Kidney epithelial cell (primary cell): Measurements from ENCODE around the gene PSMD3. TPM values are rescaled to one million over a fixed set of nuclear protein-coding genes. Genes with fewer than 3 reads are reported as not detected.

Experiments
- DNase-seq: peaks from one replicate; pipeline ENCODE4 v3.0.0-alpha.2; 2010; ENCODE audit warnings: low read depth
- H3K27me3 ChIP-seq: 2 replicates; pipeline ENCODE4 v1.6.0; 2011; ENCODE audit warnings: low read length; ENCODE audit not compliant: control insufficient read depth, insufficient read depth
- H3K36me3 ChIP-seq: 2 replicates; pipeline ENCODE4 v1.5.1; 2011; ENCODE audit warnings: low read length; ENCODE audit not compliant: control insufficient read depth, insufficient read depth
- H3K4me3 ChIP-seq: 2 replicates; pipeline ENCODE4 v1.5.1; 2011; ENCODE audit warnings: low read depth, mild to moderate bottlenecking, control low read depth, low read length
- total RNA-seq: library from RNA; depleted of rRNA; stranded (reverse); fragments of >200 nt; gene quantifications from 2 replicates; pipeline ENCODE4 v1.2.3, GENCODE V29; 2015
- TF ChIP-seq, protein P1 (sequence below): IDR thresholded peaks from 2 replicates; pipeline ENCODE4 v1.5.1; 2011; ENCODE audit warnings: mild to moderate bottlenecking, moderate library complexity, low read length, control low read depth, inconsistent platforms; ENCODE audit not compliant: insufficient read depth, poor library complexity, severe bottlenecking

PSMD3 gene
- total RNA-seq, 1 donor from 2014 or later = 104 TPM

DNA sequence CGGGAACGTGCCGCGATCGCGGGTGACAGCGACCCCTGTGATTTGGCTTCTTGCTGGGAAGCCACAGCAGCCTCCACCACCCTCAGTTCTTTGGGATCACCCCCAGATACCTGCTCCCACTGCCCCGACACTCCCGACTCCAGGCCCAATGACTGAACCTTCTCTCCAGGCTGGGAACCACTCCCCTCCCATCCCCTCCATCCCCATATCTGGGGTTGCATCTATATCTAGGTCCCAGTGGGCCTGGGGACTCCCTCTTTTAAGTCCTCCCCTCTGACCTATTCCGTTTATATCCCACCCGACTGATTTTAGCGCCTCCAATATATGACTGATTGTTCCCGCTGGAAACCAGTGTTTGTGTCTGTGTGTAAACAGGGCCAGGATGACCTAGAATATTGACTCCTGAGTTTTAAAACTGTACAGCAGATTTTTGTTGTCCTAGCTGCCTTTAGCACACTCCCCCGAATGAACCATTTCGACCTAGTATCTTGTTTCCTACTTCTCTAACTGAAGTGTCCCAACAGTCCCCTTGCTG, 667 bp downstream of the PSMD3 start:
- Histone ChIP-seq H3K36me3 (no peaks in the 10 kb centered on the region), H3K27me3 (no peaks in the 10 kb centered on the region), H3K4me3 (peak overlapping the region; percentile 94)
- TF ChIP-seq, protein P1, sequence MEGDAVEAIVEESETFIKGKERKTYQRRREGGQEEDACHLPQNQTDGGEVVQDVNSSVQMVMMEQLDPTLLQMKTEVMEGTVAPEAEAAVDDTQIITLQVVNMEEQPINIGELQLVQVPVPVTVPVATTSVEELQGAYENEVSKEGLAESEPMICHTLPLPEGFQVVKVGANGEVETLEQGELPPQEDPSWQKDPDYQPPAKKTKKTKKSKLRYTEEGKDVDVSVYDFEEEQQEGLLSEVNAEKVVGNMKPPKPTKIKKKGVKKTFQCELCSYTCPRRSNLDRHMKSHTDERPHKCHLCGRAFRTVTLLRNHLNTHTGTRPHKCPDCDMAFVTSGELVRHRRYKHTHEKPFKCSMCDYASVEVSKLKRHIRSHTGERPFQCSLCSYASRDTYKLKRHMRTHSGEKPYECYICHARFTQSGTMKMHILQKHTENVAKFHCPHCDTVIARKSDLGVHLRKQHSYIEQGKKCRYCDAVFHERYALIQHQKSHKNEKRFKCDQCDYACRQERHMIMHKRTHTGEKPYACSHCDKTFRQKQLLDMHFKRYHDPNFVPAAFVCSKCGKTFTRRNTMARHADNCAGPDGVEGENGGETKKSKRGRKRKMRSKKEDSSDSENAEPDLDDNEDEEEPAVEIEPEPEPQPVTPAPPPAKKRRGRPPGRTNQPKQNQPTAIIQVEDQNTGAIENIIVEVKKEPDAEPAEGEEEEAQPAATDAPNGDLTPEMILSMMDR = no peak
- DNase-seq = no peak

DNA sequence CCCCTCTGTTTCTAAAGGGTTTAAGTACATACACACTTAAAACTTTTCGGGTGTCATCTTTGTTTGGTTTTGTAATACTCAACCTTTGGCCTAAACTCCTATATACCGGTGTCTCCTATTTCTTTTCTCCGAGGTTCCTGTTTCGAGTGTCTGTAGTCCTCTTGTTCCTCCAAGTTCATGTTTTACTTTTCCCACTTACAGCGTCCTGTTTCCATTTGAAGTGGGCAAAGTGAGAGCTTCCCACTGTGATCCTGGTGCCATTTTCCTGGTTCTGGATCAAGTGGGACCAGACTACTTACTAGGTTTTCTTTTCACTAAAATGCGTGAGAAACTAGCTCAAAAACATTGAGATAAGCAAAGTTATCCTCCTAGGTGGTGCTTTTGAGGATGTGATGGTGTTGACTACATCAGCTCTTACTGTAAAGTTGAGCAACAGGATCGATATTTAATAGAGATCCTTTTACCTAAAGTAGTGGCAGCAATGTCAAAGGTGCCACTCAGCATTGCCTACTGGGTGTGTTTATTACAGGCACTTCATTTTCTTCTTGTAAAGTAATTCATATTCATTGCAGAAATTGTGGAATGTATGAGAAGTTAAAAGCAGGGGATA, 1.3 kb downstream of the PSMD3 start:
- Histone ChIP-seq H3K36me3 (no peaks in the 10 kb centered on the region), H3K27me3 (no peaks in the 10 kb centered on the region)

DNA sequence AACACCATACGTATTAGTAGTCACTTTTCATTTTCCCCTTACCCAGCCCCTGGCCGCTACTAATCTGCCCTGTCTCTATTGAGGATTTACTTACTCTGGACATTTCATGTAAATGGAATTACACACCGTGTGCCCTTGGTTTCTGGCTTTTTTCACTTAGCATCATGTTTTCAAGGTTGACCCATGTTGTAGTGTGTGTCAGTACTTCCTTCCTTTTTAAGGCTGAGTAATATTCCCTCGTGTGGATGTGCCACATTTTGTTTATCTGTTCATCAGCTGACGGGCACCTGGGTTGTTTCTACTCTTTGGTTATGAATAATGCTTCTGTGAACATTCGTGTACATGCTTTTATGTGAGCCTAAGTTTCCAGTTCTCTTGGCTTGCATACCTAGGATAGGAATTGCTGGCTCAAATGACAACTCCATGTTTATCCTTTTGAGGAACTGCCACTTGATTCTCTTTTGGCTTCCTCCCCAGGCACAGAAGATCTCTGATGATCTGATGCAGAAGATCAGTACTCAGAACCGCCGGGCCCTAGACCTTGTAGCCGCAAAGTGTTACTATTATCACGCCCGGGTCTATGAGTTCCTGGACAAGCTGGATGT, 7.7 kb downstream of the PSMD3 start:
- TF ChIP-seq, protein P1 = no peak
- no peaks in the 10 kb centered on the region for H3K36me3 ChIP-seq
- H3K27me3 ChIP-seq = no peaks in the 10 kb centered on the region
- H3K4me3 ChIP-seq = no peak overlapping the region
- DNase-seq = no peak

More for the DNA sequence above, 1.3 kb downstream of the PSMD3 start:
- TF ChIP-seq, protein P1 = no peak
- H3K4me3 ChIP-seq = peak overlapping the region; percentile 94
- DNase-seq = no peak

DNA sequence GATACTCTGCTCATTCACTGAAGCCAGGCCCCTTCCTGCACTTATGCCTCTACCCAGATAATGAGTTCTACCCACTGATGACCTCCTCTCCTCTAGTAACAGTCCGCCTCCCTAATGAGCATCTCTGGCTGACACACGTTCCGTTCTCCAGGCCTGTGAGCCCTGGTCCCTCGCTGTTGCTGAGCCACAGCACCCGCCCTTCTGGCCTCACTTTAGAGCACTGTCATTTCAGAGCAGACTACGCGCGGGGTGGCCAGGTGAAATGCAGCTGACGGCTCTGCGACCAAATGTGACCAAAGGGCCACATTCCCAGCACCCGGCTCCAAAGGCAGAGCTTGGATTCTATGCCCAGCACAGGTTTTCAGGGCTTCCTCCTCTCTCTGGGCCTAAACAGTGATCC, 13.8 kb downstream of the PSMD3 start:
- Histone ChIP-seq H3K27me3 (no peaks in the 10 kb centered on the region), H3K4me3 (no peak overlapping the region), H3K36me3 (peaks cover 1% of the 10 kb centered on the region)
- DNase-seq = no peak
- TF ChIP-seq, protein P1 = no peak

DNA sequence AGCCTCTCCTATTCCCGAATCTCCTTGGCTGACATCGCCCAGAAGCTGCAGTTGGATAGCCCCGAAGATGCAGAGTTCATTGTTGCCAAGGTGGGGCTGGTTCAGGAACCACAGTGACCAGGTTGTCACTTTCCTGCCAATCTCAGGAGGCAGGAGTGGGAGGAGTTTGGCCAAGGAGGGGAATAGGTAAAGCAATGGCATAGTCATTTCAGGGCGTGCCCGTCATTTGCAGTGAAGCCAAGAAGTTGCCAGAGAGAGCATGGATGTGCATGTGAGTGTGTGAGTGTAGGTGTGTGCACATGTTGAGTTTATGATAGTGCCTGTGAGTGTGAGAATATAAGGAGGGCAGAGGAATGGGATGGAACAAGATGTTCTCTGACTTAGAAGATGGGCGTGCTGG, 14.8 kb downstream of the PSMD3 start:
- Histone ChIP-seq H3K27me3 (no peaks in the 10 kb centered on the region), H3K4me3 (no peak overlapping the region), H3K36me3 (peaks cover 1% of the 10 kb centered on the region)
- TF ChIP-seq, protein P1 = no peak
- no peak for DNase-seq
